Stimulated activated CD4-positive, alpha-beta T cell treated with anti-CD3 and anti-CD28 coated beads, Interleukin-2, amount 100 ng/mL, for 24 hours (primary cell): ENCODE data around the gene C2orf49.
"Not testable (repeated sequence)": the region's sequence is repeated elsewhere in the genome, so short reads cannot be mapped to it uniquely, and the experiment has no call there.

ENCODE experiments used
- DNase-seq, 2 donors: peaks; one replicate each; pipeline ENCODE4 v3.0.0-alpha.2; 2020

Gene C2orf49

GRCh38 chr2:105321875-105322646 is 15.3 kb upstream of the C2orf49 start:
- DNase-seq, result no peak

- DNase-seq, result no peak
Measured at GRCh38 chr2:105323111-105323510, 14.2 kb upstream of the C2orf49 start.

- no peak for DNase-seq
Measured at GRCh38 chr2:105324101-105324500, 13.2 kb upstream of the C2orf49 start.

GRCh38 chr2:105324732-105325131 is 12.6 kb upstream of the C2orf49 start:
- DNase-seq, result no peak

- DNase-seq, result no peak
Measured at GRCh38 chr2:105325389-105325963, 11.9 kb upstream of the C2orf49 start.

GRCh38 chr2:105327271-105327670 is 10.1 kb upstream of the C2orf49 start:
- DNase-seq, result not testable (repeated sequence)

GRCh38 chr2:105327690-105328089 is 9.7 kb upstream of the C2orf49 start:
- no peak for DNase-seq

GRCh38 chr2:105328281-105329196 is 8.8 kb upstream of the C2orf49 start:
- peak in 1 of 2 donors; percentile 24 for DNase-seq

GRCh38 chr2:105329197-105329554 is 8.2 kb upstream of the C2orf49 start:
- peak in 1 of 2 donors; percentile 37 for DNase-seq

GRCh38 chr2:105329561-105330495 is 7.5 kb upstream of the C2orf49 start, which contains the start of gene TGFBRAP1:
Gene TGFBRAP1 (minus strand): TSS chr2:105329735. CDS start chr2:105308301, 21,434 bp downstream.
- DNase-seq, result peak; percentile 56 to 61

GRCh38 chr2:105330681-105331375 is 6.5 kb upstream of the C2orf49 start:
- DNase-seq, result peak in 1 of 2 donors; percentile 17

GRCh38 chr2:105334211-105334610 is 3.1 kb upstream of the C2orf49 start:
- DNase-seq, result no peak

GRCh38 chr2:105335469-105335868 is 1.9 kb upstream of the C2orf49 start:
- no peak for DNase-seq

- no peak for DNase-seq
Measured at GRCh38 chr2:105336786-105337121, 586 bp upstream of the C2orf49 start.

GRCh38 chr2:105338020-105338385 is 663 bp downstream of the C2orf49 start:
- DNase-seq, result no peak

GRCh38 chr2:105339414-105339813 is 2.1 kb downstream of the C2orf49 start:
- no peak for DNase-seq

- DNase-seq, result no peak
Measured at GRCh38 chr2:105344704-105345345, 7.5 kb downstream of the C2orf49 start.

- no peak for DNase-seq
Measured at GRCh38 chr2:105357122-105357521, 19.8 kb downstream of the C2orf49 start.

GRCh38 chr2:105358593-105358992 is 21.3 kb downstream of the C2orf49 start:
- no peak for DNase-seq

- DNase-seq, result peak; percentile 30
Measured at GRCh38 chr2:105361102-105361889, 24.0 kb downstream of the C2orf49 start.
